ENCODE results near the gene UNC45B.
"Not testable (repeated sequence)": the region's sequence is repeated elsewhere in the genome, so short reads cannot be mapped to it uniquely, and the experiment has no call there.

The UNC45B gene

DNA sequence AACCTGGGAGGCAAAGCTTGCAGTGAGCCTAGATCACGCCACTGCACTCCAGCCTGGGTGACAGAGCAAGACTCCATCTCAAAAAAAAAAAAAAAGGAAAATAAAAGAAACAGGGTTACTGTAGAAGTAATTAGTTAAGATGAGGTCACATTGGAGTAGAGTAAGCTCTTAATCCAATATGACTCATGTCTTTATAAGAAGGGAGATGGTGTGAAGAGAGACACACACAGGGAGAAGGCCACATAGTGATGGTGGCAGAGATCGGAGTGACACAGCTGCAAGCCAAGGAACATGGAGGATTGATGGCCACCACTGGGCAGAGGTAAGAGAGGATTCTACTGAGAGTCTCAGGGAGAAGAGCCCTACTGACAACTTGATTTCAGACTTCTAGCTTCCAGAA lies 79.9 kb downstream of the UNC45B start:
- DNase-seq = no peak

DNA sequence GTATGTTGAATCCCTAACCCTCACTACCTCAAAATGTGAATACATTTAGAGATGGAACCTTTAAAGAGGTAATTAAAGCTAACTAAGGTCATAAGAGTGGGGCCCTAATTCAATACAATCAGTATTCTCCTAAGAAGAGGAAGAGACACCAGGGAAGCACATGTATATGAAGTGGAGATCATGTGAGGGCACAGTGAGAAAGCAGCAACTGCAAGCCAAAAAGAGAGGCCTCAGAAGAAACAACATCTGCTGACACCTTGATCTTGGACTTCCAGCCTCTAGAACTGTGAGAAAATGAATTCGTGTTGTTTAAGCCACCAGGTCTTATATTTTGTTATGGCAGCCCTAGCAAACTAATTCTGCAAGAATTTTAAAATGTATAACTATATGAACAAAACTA lies 82.0 kb downstream of the UNC45B start:
- no peak for DNase-seq

DNA sequence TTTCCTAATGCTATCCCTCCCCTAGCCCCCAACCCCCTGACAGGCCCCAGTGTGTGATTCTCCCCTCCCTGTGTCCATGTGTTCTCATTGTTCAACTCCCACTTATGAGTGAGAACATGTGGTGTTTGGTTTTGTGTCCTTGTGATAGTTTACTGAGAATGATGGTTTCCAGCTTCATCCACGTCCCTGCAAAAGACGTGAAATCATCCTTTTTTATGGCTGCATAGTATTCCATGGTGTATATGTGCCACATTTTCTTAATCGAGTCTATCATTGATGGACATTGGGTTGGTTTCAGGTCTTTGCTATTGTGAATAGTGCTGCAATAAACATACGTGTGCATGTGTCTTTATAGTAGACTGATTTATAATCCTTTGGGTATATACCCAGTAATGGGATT lies 86.7 kb downstream of the UNC45B start:
- not testable (repeated sequence) for DNase-seq

DNA sequence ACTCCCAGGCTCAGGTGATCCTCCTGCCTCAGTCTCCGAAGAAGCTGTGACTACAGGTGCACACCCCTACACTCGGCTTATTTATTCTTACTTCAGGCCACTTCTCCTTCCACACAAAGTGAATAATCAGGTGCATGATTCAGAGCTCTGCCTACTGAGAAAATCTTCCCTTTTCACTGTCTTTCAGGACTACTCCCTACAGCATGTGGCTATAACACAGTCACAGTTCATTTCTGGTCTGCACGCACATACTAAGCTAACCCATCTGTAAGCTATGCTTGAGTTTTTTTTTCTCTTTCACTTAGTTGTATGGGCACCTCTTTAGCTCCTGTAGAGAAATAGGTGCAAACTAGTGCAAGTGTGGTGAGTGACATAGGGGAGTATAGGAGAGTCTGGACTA lies 87.7 kb downstream of the UNC45B start:
- no peak for DNase-seq

DNA sequence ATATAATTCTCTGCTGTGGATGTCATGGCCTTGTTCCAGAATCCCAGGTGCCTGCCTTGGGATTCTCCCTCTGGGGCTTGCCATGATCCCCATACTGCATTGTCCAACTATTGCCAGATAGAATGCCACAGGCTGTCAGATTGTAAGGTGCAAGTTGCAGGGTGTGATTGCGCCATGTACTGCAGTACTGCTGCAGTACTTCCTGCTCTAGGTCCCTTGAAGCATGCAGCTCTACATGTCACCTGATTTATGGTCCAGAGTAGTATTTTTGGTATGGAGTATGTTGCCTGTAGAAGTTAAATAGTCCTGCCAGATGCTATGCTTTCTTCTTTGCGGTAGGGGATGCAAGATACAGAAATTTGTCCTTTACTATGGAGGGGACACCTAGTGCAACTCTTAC lies 88.3 kb downstream of the UNC45B start:
- DNase-seq = no peak

DNA sequence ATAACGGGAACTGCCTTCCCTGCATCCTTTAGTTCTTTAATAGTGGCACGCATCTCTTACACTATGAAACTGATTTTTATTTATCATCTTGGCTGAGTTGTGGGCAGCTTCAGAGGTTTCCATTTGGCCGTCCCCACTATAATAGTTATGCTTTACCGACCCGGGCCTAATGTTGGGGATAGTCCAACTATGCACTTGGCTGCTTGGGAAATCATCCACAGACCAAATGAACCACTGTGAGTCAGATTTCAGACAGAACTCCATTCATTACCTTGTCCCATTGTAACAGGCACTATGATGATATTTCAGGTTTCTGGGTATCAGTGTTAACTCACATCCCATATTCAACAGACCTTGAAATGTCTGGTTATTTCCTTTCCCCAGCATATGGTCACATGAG lies 89.2 kb downstream of the UNC45B start:
- DNase-seq = no peak

DNA sequence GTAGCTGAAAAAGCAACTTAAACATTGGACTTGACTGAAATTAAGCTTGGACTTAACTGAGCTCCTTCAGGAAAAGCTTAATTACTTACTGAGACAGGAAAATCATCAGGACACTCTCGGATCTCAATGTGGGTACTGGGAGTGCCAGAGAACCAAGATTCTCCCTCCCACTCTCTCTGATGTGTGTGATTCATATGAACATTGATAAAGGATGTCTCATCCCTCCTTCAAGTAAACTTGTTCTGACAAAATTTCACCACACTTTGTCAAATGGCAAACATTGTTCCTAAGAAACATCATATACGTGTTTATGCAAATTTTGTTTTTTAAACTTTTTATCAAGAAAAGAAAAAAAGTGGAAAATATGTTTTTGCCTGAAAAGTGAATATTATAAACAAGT lies 91.2 kb downstream of the UNC45B start:
- no peak for DNase-seq
